HepG2 (cell line): ENCODE measurements around the gene EIF3J. TPM values are rescaled to one million over a fixed set of nuclear protein-coding genes. Genes with fewer than 3 reads are reported as not detected.

ENCODE experiments used
- ATAC-seq: fragments of 200-7000 bp; cut with Tn5 transposase; 3 replicates; pipeline ENCODE4 v1.9.1; 2020; ENCODE audit warnings: mild to moderate bottlenecking, moderate library complexity
- BruUV-seq: library from RNA; stranded (reverse); fragments of 400-500 nt; replicated peaks from 2 replicates; lab custom pipeline; 2021; lab: Mats Ljungman, UMichigan
- CTCF ChIA-PET: fragments of 300-600 bp; formaldehyde crosslinking; extraction: SDS; loops from one replicate; lab custom pipeline; 2021; ENCODE audit warnings: low total read pairs, inconsistent platforms, low intra/inter-chr PET ratio; lab: Yijun Ruan, JAX
- POLR2A ChIA-PET: fragments of 350-600 bp; sonication (Branson Sonifier 250); formaldehyde crosslinking; loops from one replicate; lab custom pipeline; 2020; ENCODE audit warnings: antibody characterized with exemption, inconsistent platforms; lab: Yijun Ruan, JAX
- DNase-seq: peaks from one replicate; pipeline ENCODE4 v3.0.0-alpha.2; 2015; ENCODE audit warnings: low spot score
- FAIRE-seq: peaks from 3 replicates; lab custom pipeline; 2011; peaks lifted over from hg19 to GRCh38; lab: Jason Lieb, UNC
- H2AFZ ChIP-seq: one replicate; pipeline ENCODE4 v1.6.1; 2011; ENCODE audit warnings: low read length, inconsistent platforms
- H3K27ac ChIP-seq: fragments of 300-600 bp; 3 replicates; pipeline ENCODE4 v1.8.0; 2011; ENCODE audit warnings: mixed run types, mild to moderate bottlenecking, mixed read lengths, low read length, inconsistent platforms; ENCODE audit not compliant: insufficient read depth; ENCODE audit errors: extremely low read length
- H3K27me3 ChIP-seq, 2 experiments: fragments of 200-600 bp in 1 of 2; 2 replicates in 1 of 2; 3 replicates in 1 of 2; pipeline versions ENCODE4 v1.6.0 to v1.8.0; 2011; ENCODE audit warnings: low read length in 2 of 2, mild to moderate bottlenecking in 2 of 2, moderate library complexity in 2 of 2, inconsistent platforms in 1 of 2; ENCODE audit not compliant: insufficient read depth in 2 of 2, control insufficient read depth in 1 of 2
- H3K36me3 ChIP-seq, 2 experiments: fragments of 200-600 bp in 1 of 2; replicated peaks in 1 of 2; 2 replicates in 1 of 2; 3 replicates in 1 of 2; pipeline versions ENCODE4 v1.5.1 to v1.8.0; 2011; ENCODE audit warnings: low read length in 2 of 2, inconsistent platforms in 1 of 2; ENCODE audit not compliant: insufficient read depth in 2 of 2, control insufficient read depth in 1 of 2
- H3K4me1 ChIP-seq: 2 replicates; pipeline ENCODE4 v1.5.1; 2012; ENCODE audit warnings: low read length, inconsistent platforms; ENCODE audit not compliant: insufficient read depth
- H3K4me2 ChIP-seq: 2 replicates; pipeline ENCODE4 v1.6.0; 2011; ENCODE audit warnings: low read depth, low read length, inconsistent platforms
- H3K4me3 ChIP-seq, 3 experiments: fragments of 200-600 bp in 1 of 3; sonication (generic), shearing (Covaris generic) in 1 of 3; replicated peaks in 1 of 3; 2 replicates each; pipeline ENCODE4 v1.5.1; 2011 to 2016; ENCODE audit warnings: low read length in 3 of 3, inconsistent platforms in 2 of 3, low read depth in 2 of 3, mild to moderate bottlenecking in 2 of 3, control low read depth in 1 of 3, mixed read lengths in 1 of 3; ENCODE audit not compliant: insufficient read depth in 1 of 3
- H3K79me2 ChIP-seq: one replicate; pipeline ENCODE4 v1.6.1; 2011; ENCODE audit warnings: low read length, inconsistent platforms; ENCODE audit not compliant: insufficient read depth
- H3K9ac ChIP-seq: 2 replicates; pipeline ENCODE4 v1.6.0; 2011; ENCODE audit warnings: mild to moderate bottlenecking, low read depth, low read length, inconsistent platforms; ENCODE audit not compliant: insufficient read depth
- H3K9me3 ChIP-seq: 2 replicates; pipeline ENCODE4 v1.5.1; 2012; ENCODE audit warnings: mild to moderate bottlenecking, low read length
- H4K20me1 ChIP-seq: 2 replicates; pipeline ENCODE4 v1.6.0; 2011; ENCODE audit warnings: inconsistent platforms, mild to moderate bottlenecking, low read length, moderate library complexity; ENCODE audit not compliant: insufficient read depth
- ARHGAP35 ChIP-seq: sonication (generic); formaldehyde crosslinking; IDR thresholded peaks from 2 replicates; pipeline ENCODE4 v1.9.0; 2022; ENCODE audit warnings: mild to moderate bottlenecking, inconsistent platforms, moderate library complexity, missing genetic modification reagents, borderline replicate concordance
- CBFB ChIP-seq: sonication (generic); formaldehyde crosslinking; IDR thresholded peaks from 2 replicates; pipeline ENCODE4 v1.4.0; 2020; ENCODE audit warnings: missing genetic modification reagents
- FOXM1 ChIP-seq: sonication (generic); formaldehyde crosslinking; IDR thresholded peaks from 2 replicates; pipeline ENCODE4 v1.5.0; 2020; ENCODE audit warnings: missing genetic modification reagents
- HHEX ChIP-seq: IDR thresholded peaks from 2 replicates; pipeline ENCODE4 v1.6.1; 2016; ENCODE audit warnings: control low read depth
- NFE2L1 ChIP-seq: sonication (generic); formaldehyde crosslinking; IDR thresholded peaks from 2 replicates; pipeline ENCODE4 v1.4.0; 2020; ENCODE audit warnings: missing genetic modification reagents, mild to moderate bottlenecking, borderline replicate concordance
- PRMT3 ChIP-seq: sonication (generic); formaldehyde crosslinking; IDR thresholded peaks from 2 replicates; pipeline ENCODE4 v1.8.1; 2022; ENCODE audit warnings: low read depth, mild to moderate bottlenecking, moderate library complexity, missing genetic modification reagents, borderline replicate concordance
- RAD21 ChIP-seq: fragments of 450-650 bp; formaldehyde crosslinking; IDR thresholded peaks from 2 replicates; pipeline ENCODE4 v1.5.0; 2020; ENCODE audit warnings: mild to moderate bottlenecking
- RFX1 ChIP-seq: fragments of 450-650 bp; IDR thresholded peaks from 2 replicates; pipeline ENCODE4 v1.6.1; 2017
- RFXANK ChIP-seq: IDR thresholded peaks from 2 replicates; pipeline ENCODE4 v1.6.1; 2016
- SP4 ChIP-seq: sonication (generic); formaldehyde crosslinking; IDR thresholded peaks from 2 replicates; pipeline ENCODE4 v1.8.1; 2023; ENCODE audit warnings: mild to moderate bottlenecking, missing genetic modification reagents
- SRSF1 ChIP-seq: fragments of 200-400 bp; formaldehyde crosslinking; optimal IDR thresholded peaks from 2 replicates; pipeline ENCODE3; 2017; ENCODE audit warnings: mild to moderate bottlenecking, low read depth, low read length, moderate library complexity
- TP53 ChIP-seq: sonication (generic); formaldehyde crosslinking; conservative IDR thresholded peaks from 2 replicates; pipeline ENCODE4 v1.4.0; 2020; ENCODE audit warnings: missing genetic modification reagents
- ZBTB7A ChIP-seq: sonication (generic); formaldehyde crosslinking; IDR thresholded peaks from 2 replicates; pipeline ENCODE4 v1.8.0; 2022; ENCODE audit warnings: mild to moderate bottlenecking, missing genetic modification reagents
- ZFP36L2 ChIP-seq: sonication (generic); formaldehyde crosslinking; IDR thresholded peaks from 2 replicates; pipeline ENCODE4 v1.4.0; 2020; ENCODE audit warnings: missing genetic modification reagents
- ZNF431 ChIP-seq: sonication (generic); formaldehyde crosslinking; IDR thresholded peaks from 2 replicates; pipeline ENCODE4 v1.9.0; 2022; ENCODE audit warnings: missing genetic modification reagents, low read depth, mild to moderate bottlenecking, borderline replicate concordance
- ZNF510 ChIP-seq: sonication (generic); formaldehyde crosslinking; IDR thresholded peaks from 2 replicates; pipeline ENCODE4 v1.4.0; 2020; ENCODE audit warnings: low read depth, mild to moderate bottlenecking, missing genetic modification reagents
- ZNF788 ChIP-seq: sonication (generic); formaldehyde crosslinking; IDR thresholded peaks from 2 replicates; pipeline ENCODE4 v1.5.0; 2020; ENCODE audit warnings: mild to moderate bottlenecking, missing genetic modification reagents, borderline replicate concordance
- WGBS: methylation state at CpG from one replicate; pipeline ENCODE4 v1.1.6; 2017; ENCODE audit warnings: low lambda C conversion rate; 5-methylcytosine and 5-hydroxymethylcytosine counted together
- in situ Hi-C: cut with HindIII; loops from 2 replicates; pipeline ENCODE4 v1.10.0; 2017; ENCODE audit warnings: low pct_unique_long_range_greater_than_20kb; ENCODE audit not compliant: extremely low pct_ligation_motif_present
- intact Hi-C: fragments of 100-400 bp; cut with micrococcal nuclease; formaldehyde crosslinking; loops from one replicate; pipeline ENCODE4 v1.10.0; 2022; ENCODE audit not compliant: unreplicated experiment
- polyA plus RNA-seq, 8 experiments: library from polyadenylated mRNA; depleted of rRNA in 3 of 8; stranded (reverse) in 7 of 8; unstranded in 1 of 8; fragments of >200 nt; fragmentation: Illumina TruSeq in 4 of 8; extraction: Trizol in 4 of 8; gene quantifications; 2 replicates each; pipeline versions ENCODE4 v1.2.1 to v1.2.3, GENCODE V29; 2011 to 2016; ENCODE audit warnings: low read depth in 4 of 8, missing spikeins in 1 of 8, mixed read lengths in 1 of 8; ENCODE audit not compliant: insufficient read depth in 1 of 8
- total RNA-seq, 5 experiments: library from RNA; depleted of rRNA; stranded (reverse); fragments of >200 nt; fragmentation: Illumina TruSeq; extraction: Trizol; gene quantifications; 2 replicates each; pipeline ENCODE4 v1.2.3, GENCODE V29; 2016; ENCODE audit warnings: low read depth in 1 of 5
- TF ChIP-seq, protein P1 (sequence below): sonication (generic); formaldehyde crosslinking; IDR thresholded peaks from 2 replicates; pipeline ENCODE4 v1.8.1; 2023; ENCODE audit warnings: mild to moderate bottlenecking, missing genetic modification reagents
- TF ChIP-seq, protein P2 (sequence below): sonication (generic); formaldehyde crosslinking; IDR thresholded peaks from 2 replicates; pipeline ENCODE4 v1.9.0; 2022; ENCODE audit warnings: missing genetic modification reagents, mild to moderate bottlenecking, borderline replicate concordance
- TF ChIP-seq, protein P3 (sequence below), 2 experiments: sonication (generic) in 1 of 2; formaldehyde crosslinking in 1 of 2; IDR thresholded peaks; 2 replicates each; pipeline versions ENCODE4 v1.4.0 to v1.6.1; 2018 to 2020; ENCODE audit warnings: missing genetic modification reagents in 2 of 2, borderline replicate concordance in 1 of 2, low read depth in 1 of 2, mild to moderate bottlenecking in 1 of 2, missing biosample characterization in 1 of 2

EIF3J gene
- total and polyA plus RNA-seq, 2 of the 13 experiments (the other 11 are each of a cell fraction or from before 2014, with no cell fraction given), result 51.7 to 69.2 TPM

DNA sequence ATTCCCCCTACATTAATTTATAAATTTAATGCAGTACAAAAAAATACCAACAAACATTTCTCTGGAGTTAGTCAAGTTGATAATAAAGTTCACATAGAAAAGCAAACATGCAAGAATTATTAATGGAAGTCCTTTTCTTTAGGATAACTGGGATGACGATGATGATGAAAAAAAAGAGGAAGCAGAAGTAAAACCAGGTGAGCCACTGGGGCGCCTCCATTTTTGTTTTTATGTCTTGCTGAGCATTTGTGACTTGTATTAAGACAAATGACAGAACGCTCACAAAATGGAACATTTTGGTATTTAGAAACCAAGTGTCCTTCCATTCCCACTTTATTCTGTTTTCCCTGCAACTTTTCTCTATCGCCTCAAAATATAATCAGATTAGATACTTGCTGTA lies 13.8 kb downstream of the EIF3J start (continued):
- TF ChIP-seq, protein P1, sequence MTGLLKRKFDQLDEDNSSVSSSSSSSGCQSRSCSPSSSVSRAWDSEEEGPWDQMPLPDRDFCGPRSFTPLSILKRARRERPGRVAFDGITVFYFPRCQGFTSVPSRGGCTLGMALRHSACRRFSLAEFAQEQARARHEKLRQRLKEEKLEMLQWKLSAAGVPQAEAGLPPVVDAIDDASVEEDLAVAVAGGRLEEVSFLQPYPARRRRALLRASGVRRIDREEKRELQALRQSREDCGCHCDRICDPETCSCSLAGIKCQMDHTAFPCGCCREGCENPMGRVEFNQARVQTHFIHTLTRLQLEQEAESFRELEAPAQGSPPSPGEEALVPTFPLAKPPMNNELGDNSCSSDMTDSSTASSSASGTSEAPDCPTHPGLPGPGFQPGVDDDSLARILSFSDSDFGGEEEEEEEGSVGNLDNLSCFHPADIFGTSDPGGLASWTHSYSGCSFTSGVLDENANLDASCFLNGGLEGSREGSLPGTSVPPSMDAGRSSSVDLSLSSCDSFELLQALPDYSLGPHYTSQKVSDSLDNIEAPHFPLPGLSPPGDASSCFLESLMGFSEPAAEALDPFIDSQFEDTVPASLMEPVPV (CRISPR knock-in tag), result no peak
- TF ChIP-seq HHEX, result no peak
- TF ChIP-seq ZNF510 (CRISPR knock-in tag), result no peak
- no peak for TF ChIP-seq SP4 (CRISPR knock-in tag)
- no peak for TF ChIP-seq FOXM1 (CRISPR knock-in tag)
- TF ChIP-seq ZBTB7A (CRISPR knock-in tag), result no peak
- no peak for TF ChIP-seq ZFP36L2 (CRISPR knock-in tag)
- TF ChIP-seq TP53 (CRISPR knock-in tag), result no peak
- no peak for TF ChIP-seq ARHGAP35
- TF ChIP-seq SRSF1, result no peak

DNA sequence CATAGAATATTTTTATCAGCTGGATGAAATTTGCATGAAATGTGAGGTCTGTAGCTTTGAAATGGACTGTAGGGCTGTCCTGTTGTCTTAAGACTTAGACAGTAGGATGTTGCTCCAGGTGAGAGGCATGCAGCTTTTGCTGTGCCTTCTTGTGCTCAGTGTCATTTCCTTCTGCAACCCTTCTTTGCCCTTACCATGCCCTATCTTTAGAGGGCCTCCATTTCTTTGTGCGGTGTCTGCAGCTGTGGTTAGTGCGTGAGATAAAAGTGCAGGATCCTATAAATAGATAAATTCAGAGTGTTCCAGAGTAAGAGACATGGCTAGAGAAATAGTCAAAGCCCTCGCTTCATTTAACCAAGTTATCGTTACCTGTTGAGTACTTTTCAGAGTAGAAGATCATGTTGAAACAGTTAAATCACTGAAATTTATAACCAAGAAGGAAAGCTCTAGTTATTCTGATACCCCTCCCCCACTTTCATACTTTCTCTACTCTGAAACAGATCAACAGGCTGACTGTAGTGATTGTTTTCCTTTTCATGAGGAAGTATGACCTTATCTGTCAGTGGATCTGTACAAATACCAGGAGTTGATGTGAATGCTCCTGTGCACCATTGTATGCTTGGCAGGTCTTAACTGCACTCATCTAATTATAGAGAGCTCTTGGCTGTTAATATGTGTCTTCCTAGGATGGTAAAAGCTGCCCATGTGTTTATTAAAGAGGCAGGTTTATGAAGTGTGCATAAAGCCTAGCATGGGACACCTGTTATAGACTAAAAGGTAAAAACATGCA lies 18.2 kb downstream of the EIF3J start:
- CTCF ChIA-PET, result no interaction called here
- POLR2A ChIA-PET, result interaction anchor here (0.9 kb wide), 1 partner anchor 19 kb away, joined by 3 read pairs; no protein-coding TSS in a partner anchor
- Histone ChIP-seq H3K27ac (no peak overlapping the region), H3K9ac (no peak overlapping the region), H3K36me3 (peaks cover 28 to 79% of the 10 kb centered on the region in 2 experiments), H3K4me1 (no peaks in the 10 kb centered on the region), H3K4me2 (no peak overlapping the region), H3K9me3 (no peaks in the 10 kb centered on the region), H3K27me3 (no peaks in the 10 kb centered on the region), H4K20me1 (no peaks in the 10 kb centered on the region), H3K79me2 (peaks cover 4% of the 10 kb centered on the region), H3K4me3 (no peak overlapping the region), H2AFZ (no peak overlapping the region)
- intact Hi-C loops, result no loop called here
- WGBS, result over 99% methylated on average over 4 of the region's 4 CpGs
- DNase-seq (no peak), FAIRE-seq (no peak), ATAC-seq (no peak; the same call in 2 of the 3 replicates)
- in situ Hi-C loops, result no loop called here
- no TSS peak for BruUV-seq
- no peak for TF ChIP-seq RFXANK (CRISPR knock-in tag)
- TF ChIP-seq, protein P2, sequence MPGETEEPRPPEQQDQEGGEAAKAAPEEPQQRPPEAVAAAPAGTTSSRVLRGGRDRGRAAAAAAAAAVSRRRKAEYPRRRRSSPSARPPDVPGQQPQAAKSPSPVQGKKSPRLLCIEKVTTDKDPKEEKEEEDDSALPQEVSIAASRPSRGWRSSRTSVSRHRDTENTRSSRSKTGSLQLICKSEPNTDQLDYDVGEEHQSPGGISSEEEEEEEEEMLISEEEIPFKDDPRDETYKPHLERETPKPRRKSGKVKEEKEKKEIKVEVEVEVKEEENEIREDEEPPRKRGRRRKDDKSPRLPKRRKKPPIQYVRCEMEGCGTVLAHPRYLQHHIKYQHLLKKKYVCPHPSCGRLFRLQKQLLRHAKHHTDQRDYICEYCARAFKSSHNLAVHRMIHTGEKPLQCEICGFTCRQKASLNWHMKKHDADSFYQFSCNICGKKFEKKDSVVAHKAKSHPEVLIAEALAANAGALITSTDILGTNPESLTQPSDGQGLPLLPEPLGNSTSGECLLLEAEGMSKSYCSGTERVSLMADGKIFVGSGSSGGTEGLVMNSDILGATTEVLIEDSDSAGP (CRISPR knock-in tag), result no peak
- TF ChIP-seq CBFB (CRISPR knock-in tag), result no peak
- no peak for TF ChIP-seq NFE2L1 (CRISPR knock-in tag)
- TF ChIP-seq ZNF431 (CRISPR knock-in tag), result no peak
- no peak for TF ChIP-seq RAD21 (CRISPR knock-in tag)
- no peak for TF ChIP-seq PRMT3 (CRISPR knock-in tag)
- no peak for TF ChIP-seq RFX1
- no peak for TF ChIP-seq ZNF788
- TF ChIP-seq, protein P3, sequence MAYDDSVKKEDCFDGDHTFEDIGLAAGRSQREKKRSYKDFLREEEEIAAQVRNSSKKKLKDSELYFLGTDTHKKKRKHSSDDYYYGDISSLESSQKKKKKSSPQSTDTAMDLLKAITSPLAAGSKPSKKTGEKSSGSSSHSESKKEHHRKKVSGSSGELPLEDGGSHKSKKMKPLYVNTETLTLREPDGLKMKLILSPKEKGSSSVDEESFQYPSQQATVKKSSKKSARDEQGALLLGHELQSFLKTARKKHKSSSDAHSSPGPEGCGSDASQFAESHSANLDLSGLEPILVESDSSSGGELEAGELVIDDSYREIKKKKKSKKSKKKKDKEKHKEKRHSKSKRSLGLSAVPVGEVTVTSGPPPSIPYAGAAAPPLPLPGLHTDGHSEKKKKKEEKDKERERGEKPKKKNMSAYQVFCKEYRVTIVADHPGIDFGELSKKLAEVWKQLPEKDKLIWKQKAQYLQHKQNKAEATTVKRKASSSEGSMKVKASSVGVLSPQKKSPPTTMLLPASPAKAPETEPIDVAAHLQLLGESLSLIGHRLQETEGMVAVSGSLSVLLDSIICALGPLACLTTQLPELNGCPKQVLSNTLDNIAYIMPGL (CRISPR knock-in tag; IDR thresholded peaks at IDR 0.05; ENCODE audit: borderline replicate concordance in 1 of 2, low read depth in 1 of 2), result no peak
